ENCODE measurements around the gene VPS4A. TPM values are rescaled to one million over a fixed set of nuclear protein-coding genes. Genes with fewer than 3 reads are reported as not detected.
A peak's percentile ranks its signal among the peaks of the same experiment; 100 is the strongest.

VPS4A gene
- total RNA-seq (2022) (42.4 and 45.8 TPM in 2 replicates), Bru-seq, nascent RNA (percentile 65 among the genes with signal in this experiment), BruChase-seq, experiment 1, labeled RNA remaining after a 2-hour chase (percentile 82 among the genes with signal in this experiment), BruChase-seq, experiment 2, labeled RNA remaining after a 6-hour chase (percentile 94 among the genes with signal in this experiment)
- long read RNA-seq, full-length matches to known transcripts: 114 of 148 reads
- long read RNA-seq, partial matches to known transcripts: 4 of 148 reads
- long read RNA-seq, other reads (novel, unspliced or antisense): 30 of 148 reads

DNA sequence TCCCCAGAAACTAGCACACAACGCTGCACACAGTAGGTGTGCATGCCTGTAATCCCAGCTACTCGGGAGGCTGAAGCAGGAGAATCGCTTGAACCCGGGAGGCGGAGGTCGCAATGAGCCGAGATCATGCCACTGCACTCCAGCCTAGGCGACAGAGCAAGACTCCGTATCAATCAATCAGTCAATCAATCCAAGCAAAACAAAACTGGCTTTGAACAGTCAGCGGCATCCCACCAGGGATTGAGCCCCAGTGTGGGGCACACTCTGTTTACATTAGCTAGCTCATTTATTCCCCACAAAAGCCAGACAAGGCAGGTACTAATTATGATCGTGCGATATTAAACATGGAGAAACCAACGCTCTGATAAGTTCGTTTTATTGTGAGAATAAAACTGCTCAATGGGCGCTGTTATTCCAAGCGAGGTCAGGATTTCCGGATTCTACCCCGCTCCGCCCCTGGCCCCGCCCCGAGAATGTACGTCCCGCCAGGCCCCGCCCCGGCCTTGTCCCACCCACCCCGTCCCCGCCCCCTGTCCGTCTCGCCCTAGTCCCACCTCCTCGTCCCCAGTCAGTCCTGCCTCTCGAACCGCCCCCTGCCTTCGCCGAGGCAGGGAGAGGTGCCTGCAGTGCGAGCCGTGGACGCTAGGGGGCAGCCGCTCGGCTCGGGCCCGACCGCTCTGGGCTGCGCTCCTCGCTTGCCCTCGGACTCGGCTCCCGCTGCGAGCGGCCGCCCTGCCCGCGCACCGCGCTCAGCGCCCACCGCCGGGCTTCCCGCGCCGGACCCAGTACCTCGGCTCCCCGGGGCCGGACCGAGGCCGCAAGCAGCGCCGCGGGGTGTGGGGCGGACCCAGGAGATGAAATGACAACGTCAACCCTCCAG, at the start of gene VPS4A:
VPS4A (plus strand) TSS at position 698 of the 880 bp plus-strand sequence; CDS start at position 860, 162 bp downstream.
- Mint-ChIP-seq H3K27me3 (ENCODE audit: insufficient read depth, unreplicated experiment) (no peaks in the 10 kb centered on the region), H3K36me3 (ENCODE audit: insufficient read depth, unreplicated experiment) (peaks cover 60% of the 10 kb centered on the region), H3K4me1 (ENCODE audit: low read depth, unreplicated experiment) (peaks cover 5% of the 10 kb centered on the region), H3K4me3 (ENCODE audit: unreplicated experiment) (peak within 1 kb of the TSS; percentile 81), H3K9me3 (ENCODE audit: unreplicated experiment) (no peaks in the 10 kb centered on the region), H3K27ac (ENCODE audit: unreplicated experiment) (peak within 1 kb of the TSS; percentile 65)
- DNase-seq: peak; percentile 97 to 100
- Histone ChIP-seq H3K9me3 (no peaks in the 10 kb centered on the region), H3K27me3 (replicated peaks; ENCODE audit: control insufficient read depth, insufficient read depth, low read length) (no peaks in the 10 kb centered on the region), H3K36me3 (ENCODE audit: control insufficient read depth, insufficient read depth, low read length) (no peaks in the 10 kb centered on the region), H3K4me3 (ENCODE audit: low read depth, low read length) (peak within 1 kb of the TSS; percentile 96), H3K4me1 (peaks cover 9% of the 10 kb centered on the region; the same call in 1 of the 2 replicates)
- ChIA-PET CTCF (interaction anchor here (0.6 kb wide), 2 partner anchors 45 to 1226 kb away, joined by 3 to 9 read pairs; partner anchors contain the start of gene NFATC3), POLR2A (interaction anchor here (0.5 kb wide), 1 partner anchor 17 kb away, joined by 3 read pairs; no protein-coding TSS in a partner anchor)
- no TSS peak for BruUV-seq (replicated peaks)
- TF ChIP-seq, protein P1, sequence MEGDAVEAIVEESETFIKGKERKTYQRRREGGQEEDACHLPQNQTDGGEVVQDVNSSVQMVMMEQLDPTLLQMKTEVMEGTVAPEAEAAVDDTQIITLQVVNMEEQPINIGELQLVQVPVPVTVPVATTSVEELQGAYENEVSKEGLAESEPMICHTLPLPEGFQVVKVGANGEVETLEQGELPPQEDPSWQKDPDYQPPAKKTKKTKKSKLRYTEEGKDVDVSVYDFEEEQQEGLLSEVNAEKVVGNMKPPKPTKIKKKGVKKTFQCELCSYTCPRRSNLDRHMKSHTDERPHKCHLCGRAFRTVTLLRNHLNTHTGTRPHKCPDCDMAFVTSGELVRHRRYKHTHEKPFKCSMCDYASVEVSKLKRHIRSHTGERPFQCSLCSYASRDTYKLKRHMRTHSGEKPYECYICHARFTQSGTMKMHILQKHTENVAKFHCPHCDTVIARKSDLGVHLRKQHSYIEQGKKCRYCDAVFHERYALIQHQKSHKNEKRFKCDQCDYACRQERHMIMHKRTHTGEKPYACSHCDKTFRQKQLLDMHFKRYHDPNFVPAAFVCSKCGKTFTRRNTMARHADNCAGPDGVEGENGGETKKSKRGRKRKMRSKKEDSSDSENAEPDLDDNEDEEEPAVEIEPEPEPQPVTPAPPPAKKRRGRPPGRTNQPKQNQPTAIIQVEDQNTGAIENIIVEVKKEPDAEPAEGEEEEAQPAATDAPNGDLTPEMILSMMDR (IDR thresholded peaks at IDR 0.05; ENCODE audit: insufficient read depth in 1 of 2, low read depth in 1 of 2, low read length in 1 of 2, severe bottlenecking in 1 of 2, unreplicated experiment in 1 of 2): peak; percentile 91 to 98
- intact Hi-C loops (cut with micrococcal nuclease; ENCODE audit: unreplicated experiment): loop anchor here (1.0 kb wide), 1 partner anchor 124 kb away; the partner anchor contains the start of gene SNTB2

DNA sequence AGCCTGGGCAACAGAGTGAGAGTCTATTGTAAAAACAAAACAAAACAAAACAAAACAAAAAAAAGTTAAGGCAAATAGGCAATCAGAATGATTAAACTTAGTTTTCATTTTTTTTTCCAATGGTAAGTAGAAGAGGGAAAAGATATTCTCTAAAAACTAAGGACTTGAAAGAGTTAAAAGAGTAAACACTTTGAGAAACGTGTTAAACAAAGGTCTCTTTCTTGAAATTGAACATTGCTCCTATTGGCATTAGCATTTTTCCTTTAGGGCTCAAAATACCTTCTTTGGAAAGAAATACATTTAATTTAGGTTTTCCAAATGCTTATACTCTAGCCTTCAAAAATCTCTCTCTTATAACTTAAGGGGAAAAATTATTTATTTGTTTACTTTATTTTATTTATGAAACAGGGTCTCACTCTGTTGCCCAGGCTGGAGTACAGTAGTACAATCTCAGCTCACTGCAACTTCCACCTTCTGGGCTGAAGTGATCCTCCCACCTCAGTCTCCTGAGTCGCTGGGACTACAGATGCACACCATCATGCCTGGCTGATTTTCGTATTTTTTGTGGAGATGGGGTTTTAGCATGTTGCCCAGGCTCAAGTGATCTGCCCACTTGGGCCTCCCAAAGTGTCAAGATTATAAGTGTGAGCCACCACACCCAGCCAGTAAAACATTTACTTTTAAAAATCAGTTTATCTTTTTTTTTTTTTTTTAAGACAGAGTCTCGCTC, 44.7 kb upstream of the VPS4A start:
- H3K4me1 ChIP-seq: no peaks in the 10 kb centered on the region
- H3K36me3 ChIP-seq (ENCODE audit: control insufficient read depth, insufficient read depth, low read length): no peaks in the 10 kb centered on the region; the same call in 1 of the 2 replicates
- no peak overlapping the region for H3K4me3 ChIP-seq (ENCODE audit: low read depth, low read length)
- TF ChIP-seq, protein P1 (IDR thresholded peaks at IDR 0.05; ENCODE audit: insufficient read depth in 1 of 2, low read depth in 1 of 2, low read length in 1 of 2, severe bottlenecking in 1 of 2, unreplicated experiment in 1 of 2): no peak
- POLR2A ChIA-PET: interaction anchor here (0.7 kb wide), 1 partner anchor 43 kb away, joined by 3 read pairs; no protein-coding TSS in a partner anchor
- H3K9me3 ChIP-seq: no peaks in the 10 kb centered on the region
- BruUV-seq (replicated peaks): no TSS peak
- Mint-ChIP-seq H3K27ac (ENCODE audit: unreplicated experiment) (no peak overlapping the region), H3K36me3 (ENCODE audit: insufficient read depth, unreplicated experiment) (peaks cover 50% of the 10 kb centered on the region), H3K27me3 (ENCODE audit: insufficient read depth, unreplicated experiment) (no peaks in the 10 kb centered on the region), H3K4me1 (ENCODE audit: low read depth, unreplicated experiment) (no peaks in the 10 kb centered on the region), H3K4me3 (ENCODE audit: unreplicated experiment) (no peak overlapping the region), H3K9me3 (ENCODE audit: unreplicated experiment) (peaks cover 10% of the 10 kb centered on the region)
- CTCF ChIA-PET: interaction anchor here (0.6 kb wide), 1 partner anchor 44 kb away, joined by 3 read pairs; no protein-coding TSS in a partner anchor
- intact Hi-C loops (cut with micrococcal nuclease; ENCODE audit: unreplicated experiment): loop anchor here (2.0 kb wide), 1 partner anchor 16 kb away; no protein-coding TSS in a partner anchor
- no peaks in the 10 kb centered on the region; the same call in 1 of the 2 replicates for H3K27me3 ChIP-seq (replicated peaks; ENCODE audit: control insufficient read depth, insufficient read depth, low read length)
- DNase-seq: no peak

All from Caco-2 (cell line).